Smooth muscle cell (in vitro differentiated cells): ENCODE results near the gene MT4. TPM values are rescaled to one million over a fixed set of nuclear protein-coding genes. Genes with fewer than 3 reads are reported as not detected.

Source experiments
- DNase-seq: peaks from one replicate; lab custom pipeline; 2025; ENCODE audit not compliant: unreplicated experiment; lab: John Stamatoyannopoulos, UW
- H2AFZ ChIP-seq: fragments of 200-600 bp; sonication (generic); 2 replicates; pipeline ENCODE4 v1.6.0; 2016; ENCODE audit warnings: antibody characterized with exemption, low read depth, mild to moderate bottlenecking
- H3F3A ChIP-seq: fragments of 200-600 bp; sonication (generic); 2 replicates; pipeline ENCODE4 v1.6.0; 2017; ENCODE audit warnings: antibody characterized with exemption, low read depth
- H3K27ac ChIP-seq: fragments of 200-600 bp; sonication (generic); 2 replicates; pipeline ENCODE4 v1.5.1; 2016; ENCODE audit warnings: low read depth, mild to moderate bottlenecking
- H3K27me3 ChIP-seq: fragments of 200-600 bp; sonication (generic); 2 replicates; pipeline ENCODE4 v1.6.1; 2016; ENCODE audit warnings: low read depth, mild to moderate bottlenecking
- H3K36me3 ChIP-seq: fragments of 200-600 bp; sonication (generic); 2 replicates; pipeline ENCODE4 v1.5.1; 2016; ENCODE audit warnings: low read depth
- H3K4me1 ChIP-seq: fragments of 200-600 bp; sonication (generic); 2 replicates; pipeline ENCODE4 v1.5.1; 2016; ENCODE audit warnings: low read depth
- H3K4me2 ChIP-seq: fragments of 200-600 bp; sonication (generic); 2 replicates; pipeline ENCODE4 v1.6.0; 2016; ENCODE audit warnings: mild to moderate bottlenecking
- H3K4me3 ChIP-seq: fragments of 200-600 bp; sonication (generic); 2 replicates; pipeline ENCODE4 v1.5.1; 2016; ENCODE audit warnings: mild to moderate bottlenecking
- H3K79me2 ChIP-seq: fragments of 200-600 bp; sonication (generic); 2 replicates; pipeline ENCODE4 v1.6.0; 2016; ENCODE audit warnings: low read depth, mild to moderate bottlenecking
- H3K9ac ChIP-seq: fragments of 200-600 bp; sonication (generic); 2 replicates; pipeline ENCODE4 v1.6.0; 2016; ENCODE audit warnings: low read depth
- H3K9me3 ChIP-seq: fragments of 200-600 bp; sonication (generic); replicated peaks from 2 replicates; pipeline ENCODE4 v1.5.1; 2016; ENCODE audit warnings: low read depth
- H4K20me1 ChIP-seq: fragments of 200-600 bp; sonication (generic); 2 replicates; pipeline ENCODE4 v1.6.0; 2016; ENCODE audit warnings: low read depth
- WGBS: methylation state at CpG from one replicate; pipeline ENCODE4 v1.1.7; 2016; ENCODE audit warnings: low lambda C conversion rate; 5-methylcytosine and 5-hydroxymethylcytosine counted together
- polyA plus RNA-seq: library from polyadenylated mRNA; unstranded; fragments of >200 nt; fragmentation: Nextera tagmentation; extraction: Ambion mirVana; gene quantifications from 2 replicates; pipeline ENCODE4 v1.2.1, GENCODE V29; 2016
- total RNA-seq: library from RNA; depleted of rRNA; stranded (reverse); fragments of >200 nt; gene quantifications from 2 replicates; pipeline ENCODE4 v1.2.3, GENCODE V29; 2014
- TF ChIP-seq, protein P1 (sequence below): fragments of 200-600 bp; sonication (generic); IDR thresholded peaks from 2 replicates; pipeline ENCODE4 v1.5.1; 2017; ENCODE audit warnings: borderline replicate concordance, mild to moderate bottlenecking, antibody characterized with exemption; ENCODE audit not compliant: insufficient read depth, poor library complexity, severe bottlenecking

Gene MT4
- total and polyA plus RNA-seq, 2 experiments from 2014 or later: not detected

DNA sequence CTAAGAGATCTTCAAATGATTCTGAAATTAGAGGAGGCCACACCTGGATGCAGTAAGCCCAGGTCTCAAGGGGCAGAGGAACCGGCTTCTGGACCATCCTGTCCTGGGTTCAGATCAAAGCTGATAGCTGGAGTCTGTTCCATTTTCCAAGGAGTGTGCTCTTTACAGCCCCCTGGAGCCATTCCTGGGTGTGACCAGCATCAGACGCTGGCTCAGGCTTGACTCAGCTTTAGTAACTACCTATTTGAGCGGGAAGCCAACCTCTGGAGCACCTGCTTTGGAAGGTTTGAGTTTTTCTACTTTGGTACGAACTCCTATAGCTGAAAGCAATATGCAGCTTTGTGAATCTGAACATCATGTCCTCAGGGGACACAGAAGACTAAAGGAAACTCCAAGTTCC lies 32.2 kb upstream of the MT4 start:
- no peak overlapping the region for H3K4me2 ChIP-seq
- no peak overlapping the region for H3K9ac ChIP-seq
- H3K79me2 ChIP-seq: no peaks in the 10 kb centered on the region
- no peaks in the 10 kb centered on the region for H3F3A ChIP-seq
- TF ChIP-seq, protein P1, sequence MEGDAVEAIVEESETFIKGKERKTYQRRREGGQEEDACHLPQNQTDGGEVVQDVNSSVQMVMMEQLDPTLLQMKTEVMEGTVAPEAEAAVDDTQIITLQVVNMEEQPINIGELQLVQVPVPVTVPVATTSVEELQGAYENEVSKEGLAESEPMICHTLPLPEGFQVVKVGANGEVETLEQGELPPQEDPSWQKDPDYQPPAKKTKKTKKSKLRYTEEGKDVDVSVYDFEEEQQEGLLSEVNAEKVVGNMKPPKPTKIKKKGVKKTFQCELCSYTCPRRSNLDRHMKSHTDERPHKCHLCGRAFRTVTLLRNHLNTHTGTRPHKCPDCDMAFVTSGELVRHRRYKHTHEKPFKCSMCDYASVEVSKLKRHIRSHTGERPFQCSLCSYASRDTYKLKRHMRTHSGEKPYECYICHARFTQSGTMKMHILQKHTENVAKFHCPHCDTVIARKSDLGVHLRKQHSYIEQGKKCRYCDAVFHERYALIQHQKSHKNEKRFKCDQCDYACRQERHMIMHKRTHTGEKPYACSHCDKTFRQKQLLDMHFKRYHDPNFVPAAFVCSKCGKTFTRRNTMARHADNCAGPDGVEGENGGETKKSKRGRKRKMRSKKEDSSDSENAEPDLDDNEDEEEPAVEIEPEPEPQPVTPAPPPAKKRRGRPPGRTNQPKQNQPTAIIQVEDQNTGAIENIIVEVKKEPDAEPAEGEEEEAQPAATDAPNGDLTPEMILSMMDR: no peak
- H2AFZ ChIP-seq: no peak overlapping the region
- peaks cover 40% of the 10 kb centered on the region for H3K27me3 ChIP-seq
- H3K4me1 ChIP-seq: no peaks in the 10 kb centered on the region
- H3K4me3 ChIP-seq: no peak overlapping the region
- no peak for DNase-seq
- H3K9me3 ChIP-seq: no peaks in the 10 kb centered on the region
- H4K20me1 ChIP-seq: no peaks in the 10 kb centered on the region
- 60% methylated on average over 4 of the region's 4 CpGs for WGBS
- H3K36me3 ChIP-seq: no peaks in the 10 kb centered on the region
- H3K27ac ChIP-seq: no peak overlapping the region

DNA sequence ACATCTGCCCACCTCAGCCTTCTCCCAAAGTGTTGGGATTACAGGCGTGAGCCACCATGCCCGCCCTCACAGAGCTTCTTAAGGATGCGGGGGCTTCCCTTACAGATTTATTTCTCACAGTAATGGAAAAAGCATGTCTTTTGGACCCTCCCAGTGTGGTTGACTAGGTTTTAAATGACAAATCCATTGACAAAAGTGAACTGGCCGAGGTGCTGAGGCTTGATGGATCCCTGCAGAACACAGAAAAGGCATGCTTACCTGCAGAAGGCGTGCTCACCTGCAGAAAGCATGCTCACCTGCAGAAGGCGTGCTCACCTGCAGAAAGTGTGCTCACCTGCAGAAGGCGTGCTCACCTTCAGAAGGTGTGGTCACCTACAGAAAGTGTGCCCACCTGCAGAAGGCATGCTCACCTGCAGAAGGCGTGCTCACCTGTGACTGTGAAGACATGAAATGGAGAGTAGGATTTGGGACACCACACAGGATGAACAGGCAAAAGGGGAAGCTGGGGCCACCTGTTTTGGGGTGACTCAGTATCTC lies 30.0 kb upstream of the MT4 start:
- no peak overlapping the region for H3K27ac ChIP-seq
- no peaks in the 10 kb centered on the region for H4K20me1 ChIP-seq
- H3K4me2 ChIP-seq: no peak overlapping the region
- TF ChIP-seq, protein P1: no peak
- H3K9ac ChIP-seq: no peak overlapping the region
- H3K79me2 ChIP-seq: no peaks in the 10 kb centered on the region
- H3K36me3 ChIP-seq: no peaks in the 10 kb centered on the region
- peaks cover 31% of the 10 kb centered on the region for H3K27me3 ChIP-seq
- no peak overlapping the region for H2AFZ ChIP-seq
- no peaks in the 10 kb centered on the region for H3K4me1 ChIP-seq
- no peaks in the 10 kb centered on the region for H3K9me3 ChIP-seq
- no peaks in the 10 kb centered on the region for H3F3A ChIP-seq
- H3K4me3 ChIP-seq: no peak overlapping the region
- 83% methylated on average over 8 of the region's 8 CpGs for WGBS
- no peak for DNase-seq

DNA sequence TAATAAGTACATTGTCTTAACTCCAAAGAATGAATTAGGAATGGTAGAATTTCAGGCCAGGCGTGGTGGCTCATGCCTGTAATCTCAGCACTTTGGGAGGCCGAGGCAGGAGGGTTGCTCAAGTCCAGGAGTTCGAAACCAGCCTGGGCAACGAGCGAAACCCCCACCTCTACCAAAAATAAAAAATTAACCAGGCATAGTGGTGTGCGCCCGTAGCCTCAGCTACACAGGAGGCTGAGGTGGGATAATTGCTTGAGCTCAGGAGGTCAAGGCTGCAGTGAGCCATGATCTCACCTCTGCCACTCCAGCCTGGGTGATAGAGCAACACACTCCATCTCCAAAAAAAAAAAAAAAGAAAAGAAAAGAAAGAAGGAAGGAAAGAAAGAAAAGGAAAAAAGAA lies 26.5 kb upstream of the MT4 start:
- DNase-seq: no peak
- Histone ChIP-seq H3K27me3 (peaks cover 27% of the 10 kb centered on the region), H3F3A (no peaks in the 10 kb centered on the region), H3K79me2 (no peaks in the 10 kb centered on the region), H3K4me1 (no peaks in the 10 kb centered on the region), H3K9me3 (no peaks in the 10 kb centered on the region), H3K36me3 (no peaks in the 10 kb centered on the region), H3K9ac (no peak overlapping the region), H4K20me1 (no peaks in the 10 kb centered on the region), H3K4me2 (no peak overlapping the region), H3K27ac (no peak overlapping the region), H3K4me3 (no peak overlapping the region), H2AFZ (no peak overlapping the region)
- TF ChIP-seq, protein P1: no peak
- WGBS: 94% methylated on average over 7 of the region's 7 CpGs

DNA sequence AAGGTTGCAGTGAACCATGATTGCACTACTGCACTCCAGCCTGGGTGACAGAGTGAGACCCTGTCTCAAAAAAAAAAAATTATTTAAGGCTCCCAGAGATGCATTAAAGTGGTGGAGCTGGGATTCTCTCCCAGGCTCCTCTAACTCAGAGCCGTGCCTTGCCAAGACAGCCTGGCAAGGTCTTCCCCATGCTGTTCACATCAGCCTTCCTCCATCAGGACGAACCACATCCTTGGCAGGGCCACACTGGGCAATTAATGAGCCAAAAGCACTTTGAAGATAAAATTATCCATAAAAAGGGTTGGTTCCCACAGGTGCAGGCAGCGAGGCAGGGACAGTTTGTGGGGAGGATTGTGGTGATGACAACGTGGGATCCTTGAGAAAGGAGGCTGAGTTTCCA lies 25.2 kb upstream of the MT4 start:
- Histone ChIP-seq H3K9me3 (no peaks in the 10 kb centered on the region), H2AFZ (no peak overlapping the region), H3K79me2 (no peaks in the 10 kb centered on the region), H3K36me3 (no peaks in the 10 kb centered on the region), H3K4me3 (no peak overlapping the region), H3K27me3 (peaks cover 16% of the 10 kb centered on the region), H4K20me1 (no peaks in the 10 kb centered on the region), H3K9ac (no peak overlapping the region), H3K27ac (no peak overlapping the region), H3F3A (no peaks in the 10 kb centered on the region), H3K4me1 (no peaks in the 10 kb centered on the region), H3K4me2 (no peak overlapping the region)
- 86% methylated on average over 4 of the region's 4 CpGs for WGBS
- DNase-seq: no peak
- TF ChIP-seq, protein P1: no peak
